KMS-11 (cell line): ENCODE measurements around the gene KLF18.

Source experiments
- H2AFZ ChIP-seq: fragments of 200-600 bp; sonication (generic); 2 replicates; pipeline ENCODE4 v1.6.1; 2016; ENCODE audit warnings: antibody characterized with exemption, mixed run types, low read depth
- H3K27ac ChIP-seq: fragments of 200-600 bp; sonication (generic); 2 replicates; pipeline ENCODE4 v1.6.1; 2016; ENCODE audit warnings: mild to moderate bottlenecking, mixed run types
- H3K27me3 ChIP-seq: fragments of 200-600 bp; sonication (generic); 2 replicates; pipeline ENCODE4 v1.6.1; 2017; ENCODE audit warnings: mild to moderate bottlenecking, low read depth, mixed run types, moderate library complexity; ENCODE audit not compliant: insufficient read depth
- H3K36me3 ChIP-seq: fragments of 200-600 bp; sonication (generic); 2 replicates; pipeline ENCODE4 v1.6.1; 2017; ENCODE audit warnings: mild to moderate bottlenecking, mixed run types; ENCODE audit not compliant: insufficient read depth
- H3K4me1 ChIP-seq: fragments of 200-600 bp; sonication (generic); 2 replicates; pipeline ENCODE4 v1.6.1; 2016; ENCODE audit warnings: mild to moderate bottlenecking, low read depth, mixed run types; ENCODE audit not compliant: poor library complexity, severe bottlenecking
- H3K4me2 ChIP-seq: fragments of 200-600 bp; sonication (generic); 2 replicates; pipeline ENCODE4 v1.7.0; 2016; ENCODE audit warnings: mild to moderate bottlenecking, mixed run types
- H3K4me3 ChIP-seq: fragments of 200-600 bp; sonication (generic); IDR thresholded peaks from 2 replicates; pipeline ENCODE4 v1.6.1; 2017; ENCODE audit warnings: low read depth, low read length, mixed read lengths; ENCODE audit not compliant: insufficient read depth
- H3K79me2 ChIP-seq: fragments of 200-600 bp; sonication (generic); 2 replicates; pipeline ENCODE4 v1.6.1; 2016; ENCODE audit warnings: low read depth, mixed run types; ENCODE audit not compliant: insufficient read depth
- H3K9ac ChIP-seq: fragments of 200-600 bp; sonication (generic); 2 replicates; pipeline ENCODE4 v1.6.1; 2016; ENCODE audit warnings: mild to moderate bottlenecking, mixed run types
- H4K20me1 ChIP-seq: fragments of 200-600 bp; sonication (generic); 2 replicates; pipeline ENCODE4 v1.6.1; 2016; ENCODE audit warnings: mild to moderate bottlenecking, mixed run types; ENCODE audit not compliant: insufficient read depth
- CTCF ChIP-seq: fragments of 200-600 bp; sonication (generic); conservative IDR thresholded peaks from 2 replicates; pipeline ENCODE4 v1.6.1; 2017; ENCODE audit warnings: low read depth, mild to moderate bottlenecking, antibody characterized with exemption, low read length, moderate library complexity, mixed read lengths

KLF18 gene

GRCh38 chr1:44151808-44152207, 10.4 kb upstream of the KLF18 start:
- no peak for TF ChIP-seq CTCF
- H3K4me3 ChIP-seq, result no peak overlapping the region
- H3K36me3 ChIP-seq, result no peaks in the 10 kb centered on the region
- H3K27me3 ChIP-seq, result no peaks in the 10 kb centered on the region
- H3K4me1 ChIP-seq, result no peaks in the 10 kb centered on the region
- no peak overlapping the region for H2AFZ ChIP-seq
- H3K79me2 ChIP-seq, result no peaks in the 10 kb centered on the region
- no peak overlapping the region for H3K27ac ChIP-seq
- no peaks in the 10 kb centered on the region for H4K20me1 ChIP-seq
- no peak overlapping the region for H3K9ac ChIP-seq
- no peak overlapping the region for H3K4me2 ChIP-seq

- TF ChIP-seq CTCF, result no peak
- Histone ChIP-seq H4K20me1 (no peaks in the 10 kb centered on the region), H3K4me1 (no peaks in the 10 kb centered on the region), H3K4me3 (no peak overlapping the region), H3K27me3 (no peaks in the 10 kb centered on the region), H2AFZ (no peak overlapping the region), H3K79me2 (no peaks in the 10 kb centered on the region), H3K9ac (no peak overlapping the region), H3K27ac (no peak overlapping the region), H3K4me2 (no peak overlapping the region), H3K36me3 (no peaks in the 10 kb centered on the region)
Observed at GRCh38 chr1:44151332-44151731, 9.9 kb upstream of the KLF18 start.

- H3K27ac ChIP-seq, result no peak overlapping the region
- H3K9ac ChIP-seq, result no peak overlapping the region
- no peak overlapping the region for H3K4me3 ChIP-seq
- no peaks in the 10 kb centered on the region for H3K27me3 ChIP-seq
- no peak overlapping the region for H3K4me2 ChIP-seq
- H3K79me2 ChIP-seq, result no peaks in the 10 kb centered on the region
- H3K36me3 ChIP-seq, result no peaks in the 10 kb centered on the region
- TF ChIP-seq CTCF, result no peak
- H2AFZ ChIP-seq, result no peak overlapping the region
- H3K4me1 ChIP-seq, result no peaks in the 10 kb centered on the region
- no peaks in the 10 kb centered on the region for H4K20me1 ChIP-seq
Observed at GRCh38 chr1:44147582-44147981, 6.2 kb upstream of the KLF18 start.

- Histone ChIP-seq H3K4me1 (no peaks in the 10 kb centered on the region), H3K27ac (no peak overlapping the region), H3K36me3 (no peaks in the 10 kb centered on the region), H3K9ac (no peak overlapping the region), H3K4me2 (no peak overlapping the region), H2AFZ (no peak overlapping the region), H3K27me3 (no peaks in the 10 kb centered on the region), H3K79me2 (no peaks in the 10 kb centered on the region), H4K20me1 (no peaks in the 10 kb centered on the region), H3K4me3 (no peak overlapping the region)
- no peak for TF ChIP-seq CTCF
Observed at GRCh38 chr1:44146536-44147361, 5.3 kb upstream of the KLF18 start.
